Hepatocyte (in vitro differentiated cells): Measurements from ENCODE around the gene RUNX3.

ENCODE experiments used
- CTCF ChIP-seq: fragments of 200-600 bp; sonication (generic); IDR thresholded peaks from 2 replicates; pipeline ENCODE4 v1.5.1; 2016; ENCODE audit warnings: antibody characterized with exemption, mild to moderate bottlenecking; ENCODE audit not compliant: poor library complexity
- EZH2 ChIP-seq: fragments of 200-600 bp; sonication (generic); IDR thresholded peaks from 2 replicates; pipeline ENCODE4 v1.6.1; 2016; ENCODE audit warnings: antibody characterized with exemption, mild to moderate bottlenecking, borderline replicate concordance
- EZH2phosphoT487 ChIP-seq: fragments of 200-600 bp; sonication (generic); IDR thresholded peaks from one replicate; pipeline ENCODE4 v1.6.1; 2018; ENCODE audit warnings: antibody characterized with exemption, mild to moderate bottlenecking, low read depth, moderate library complexity; ENCODE audit not compliant: unreplicated experiment, severe bottlenecking

DNA sequence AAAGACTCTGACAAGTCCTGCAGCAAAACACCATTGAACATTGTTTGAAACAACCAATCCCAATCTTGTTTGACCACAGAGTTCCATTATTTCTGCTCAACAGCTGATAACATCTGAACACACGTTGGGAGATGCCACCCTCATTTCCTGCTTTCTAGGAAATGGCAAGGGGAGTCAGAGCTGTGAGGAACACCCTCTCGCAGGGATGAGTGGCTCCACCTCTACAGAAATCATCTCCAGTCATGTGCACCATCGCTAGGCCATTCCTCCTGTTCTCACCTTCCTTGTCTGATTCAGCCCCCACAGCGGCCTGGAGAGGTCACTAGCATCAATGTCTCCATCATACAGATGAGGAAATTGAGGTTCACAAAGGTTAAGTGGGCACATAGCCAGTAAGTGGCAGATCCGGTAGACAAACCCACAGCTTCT lies 22.4 kb upstream of the RUNX3 start:
- TF ChIP-seq CTCF (no peak), EZH2 (no peak), EZH2phosphoT487 (no peak)
